ENCODE measurements around the gene COL4A4. TPM values are rescaled to one million over a fixed set of nuclear protein-coding genes. Genes with fewer than 3 reads are reported as not detected.
A peak's percentile ranks its signal among the peaks of the same experiment; 100 is the strongest.

COL4A4 gene
- total RNA-seq, 2 experiments from 2014 or later = not detected

DNA sequence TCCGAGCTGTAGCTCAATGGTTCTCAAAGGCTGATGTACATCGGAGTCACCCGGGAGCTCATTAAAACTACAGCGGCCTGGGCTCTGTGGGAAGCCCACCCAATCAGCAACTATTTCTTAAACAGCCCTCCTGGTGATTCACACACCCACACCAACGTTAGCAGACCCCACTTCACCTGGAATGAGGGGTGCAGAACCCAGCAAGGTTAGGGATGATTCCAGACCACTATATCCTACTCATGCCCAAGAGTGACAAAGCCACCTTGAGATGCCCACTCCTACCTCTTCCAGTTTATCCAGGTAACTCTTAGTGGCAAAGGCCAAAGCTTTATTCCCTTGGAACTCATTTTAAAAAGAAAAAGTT, 178.4 kb downstream of the COL4A4 start:
- no peak for ATAC-seq
- DNase-seq = no peak
- Mint-ChIP-seq H3K9me3 (no peaks in the 10 kb centered on the region), H3K4me1 (ENCODE audit: low read depth) (peaks cover 22% of the 10 kb centered on the region), H3K27me3 (no peaks in the 10 kb centered on the region), H3K4me3 (no peak overlapping the region), H3K27ac (no peak overlapping the region), H3K36me3 (ENCODE audit: low read depth) (peaks cover 8% of the 10 kb centered on the region)
- TF ChIP-seq, protein P1, sequence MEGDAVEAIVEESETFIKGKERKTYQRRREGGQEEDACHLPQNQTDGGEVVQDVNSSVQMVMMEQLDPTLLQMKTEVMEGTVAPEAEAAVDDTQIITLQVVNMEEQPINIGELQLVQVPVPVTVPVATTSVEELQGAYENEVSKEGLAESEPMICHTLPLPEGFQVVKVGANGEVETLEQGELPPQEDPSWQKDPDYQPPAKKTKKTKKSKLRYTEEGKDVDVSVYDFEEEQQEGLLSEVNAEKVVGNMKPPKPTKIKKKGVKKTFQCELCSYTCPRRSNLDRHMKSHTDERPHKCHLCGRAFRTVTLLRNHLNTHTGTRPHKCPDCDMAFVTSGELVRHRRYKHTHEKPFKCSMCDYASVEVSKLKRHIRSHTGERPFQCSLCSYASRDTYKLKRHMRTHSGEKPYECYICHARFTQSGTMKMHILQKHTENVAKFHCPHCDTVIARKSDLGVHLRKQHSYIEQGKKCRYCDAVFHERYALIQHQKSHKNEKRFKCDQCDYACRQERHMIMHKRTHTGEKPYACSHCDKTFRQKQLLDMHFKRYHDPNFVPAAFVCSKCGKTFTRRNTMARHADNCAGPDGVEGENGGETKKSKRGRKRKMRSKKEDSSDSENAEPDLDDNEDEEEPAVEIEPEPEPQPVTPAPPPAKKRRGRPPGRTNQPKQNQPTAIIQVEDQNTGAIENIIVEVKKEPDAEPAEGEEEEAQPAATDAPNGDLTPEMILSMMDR (IDR thresholded peaks at IDR 0.05) = peak; percentile 36
- intact Hi-C loops (cut with micrococcal nuclease) = loop anchor here (5.0 kb wide), 1 partner anchor 183 kb away; no protein-coding TSS in a partner anchor
- POLR2A ChIA-PET = interaction anchor here (1.9 kb wide), 1 partner anchor 150 kb away, joined by 13 read pairs; the partner anchor contains the start of gene RHBDD1
- CTCF ChIA-PET = interaction anchor here (0.6 to 2.9 kb wide), 10 partner anchors 9 to 188 kb away, joined by 3 to 24 read pairs (median 4); no protein-coding TSS in a partner anchor

DNA sequence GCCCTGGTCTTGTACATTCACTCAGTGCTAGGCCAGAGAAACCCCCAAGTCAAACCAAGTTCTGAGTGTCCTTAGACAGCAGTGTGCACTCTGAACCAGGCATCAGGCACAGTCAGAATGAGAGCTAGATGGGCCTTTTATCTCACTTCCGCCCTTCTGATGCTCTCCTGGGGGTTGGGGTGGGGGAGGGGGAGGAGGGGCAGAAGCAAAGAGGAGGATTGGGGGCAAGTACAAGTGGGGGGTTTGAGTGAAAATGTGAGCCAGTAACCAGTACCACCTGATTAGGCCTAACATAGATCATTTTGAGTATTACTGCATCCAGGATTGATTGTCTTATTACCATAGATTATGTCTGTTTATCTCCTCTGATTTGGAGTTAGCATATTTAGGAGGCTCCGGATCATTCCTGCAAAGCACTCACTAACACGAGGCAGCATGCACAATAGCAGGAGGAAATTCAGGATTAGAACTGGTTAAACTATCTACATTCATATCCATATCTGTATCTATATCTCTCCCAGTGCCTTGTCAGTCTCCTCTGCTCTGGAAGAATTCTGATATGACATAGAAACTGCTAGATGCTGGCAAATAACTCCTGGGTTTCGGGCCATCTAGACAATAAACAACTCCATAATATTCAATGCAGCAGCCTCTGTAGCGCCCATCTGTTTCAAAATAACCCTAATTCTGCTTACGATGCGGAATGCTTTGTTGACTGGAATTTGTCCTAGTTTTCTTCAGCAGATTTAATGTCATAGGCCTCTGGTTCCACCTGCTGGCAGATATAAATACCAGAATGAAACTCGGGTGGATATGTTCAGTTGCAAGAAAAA, 179.0 kb downstream of the COL4A4 start:
- no peaks in the 10 kb centered on the region for H3K27me3 Mint-ChIP-seq
- ATAC-seq (peak; percentile 97), DNase-seq (peak; percentile 57)
- H3K27ac Mint-ChIP-seq = peak overlapping the region; percentile 34
- H3K4me1 Mint-ChIP-seq (ENCODE audit: low read depth) = peaks cover 22% of the 10 kb centered on the region
- intact Hi-C loops (cut with micrococcal nuclease) = loop anchor here (5.0 kb wide), 2 partner anchors 148 to 183 kb away; partner anchors contain the start of gene RHBDD1
- no peak overlapping the region for H3K4me3 Mint-ChIP-seq
- ChIA-PET CTCF (interaction anchor here (0.6 to 2.9 kb wide), 12 partner anchors 9 to 770 kb away, joined by 3 to 24 read pairs (median 4); no protein-coding TSS in a partner anchor), POLR2A (interaction anchor here (1.9 kb wide), 1 partner anchor 149 kb away, joined by 13 read pairs; the partner anchor contains the start of gene RHBDD1)
- H3K36me3 Mint-ChIP-seq (ENCODE audit: low read depth) = peaks cover 8% of the 10 kb centered on the region
- TF ChIP-seq, protein P1 (IDR thresholded peaks at IDR 0.05) = peak; percentile 65
- H3K9me3 Mint-ChIP-seq = no peaks in the 10 kb centered on the region

DNA sequence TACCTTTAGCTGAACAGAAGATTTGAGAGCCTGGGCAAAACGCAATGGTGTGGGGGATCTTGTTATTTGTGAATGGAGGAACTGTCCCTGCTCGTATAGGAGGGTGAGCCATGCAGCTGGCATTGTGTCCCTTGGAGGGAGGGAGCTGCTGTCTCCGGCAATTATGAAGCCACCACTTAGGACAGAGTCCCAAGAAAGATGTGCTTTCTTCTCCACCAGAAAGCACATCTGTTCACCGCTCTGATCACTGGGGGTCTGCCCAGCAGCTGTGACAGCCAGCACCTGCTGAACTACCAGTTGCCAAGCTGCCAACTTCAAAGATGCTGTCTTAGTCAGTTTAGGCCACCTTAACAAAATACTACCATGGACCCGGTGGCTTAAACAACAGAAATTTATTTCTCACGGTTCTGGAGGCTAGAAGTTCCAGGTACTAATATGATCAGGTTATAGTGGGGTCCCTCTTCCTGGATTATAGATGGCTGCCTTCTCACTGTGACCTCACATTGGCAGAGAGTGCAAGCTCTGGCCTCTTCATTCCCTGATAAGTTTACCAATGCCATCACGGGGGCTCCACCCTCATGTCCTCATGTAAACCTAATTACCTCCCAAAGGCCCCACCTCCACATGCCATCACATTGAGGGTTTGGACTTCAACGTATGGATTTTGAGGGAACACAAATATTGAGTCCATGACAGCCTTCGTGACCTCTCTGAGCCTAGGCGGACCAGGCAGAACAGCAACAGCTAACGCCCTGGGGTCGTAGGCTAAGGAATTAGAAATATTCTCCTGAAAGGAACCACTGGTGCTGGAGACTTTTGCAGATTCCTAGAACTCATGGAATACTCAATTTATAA, 179.9 kb downstream of the COL4A4 start:
- TF ChIP-seq, protein P1 (IDR thresholded peaks at IDR 0.05) = no peak
- ChIA-PET POLR2A (interaction anchor here (0.7 to 1.9 kb wide), 2 partner anchors 148 to 342 kb away, joined by 3 to 13 read pairs; partner anchors contain the start of gene RHBDD1), CTCF (interaction anchor here (0.5 to 2.9 kb wide), 6 partner anchors 16 to 1095 kb away, joined by 3 to 24 read pairs (median 4); no protein-coding TSS in a partner anchor)
- intact Hi-C loops (cut with micrococcal nuclease) = loop anchor here (5.0 kb wide), 1 partner anchor 147 kb away; the partner anchor contains the start of gene RHBDD1
- Mint-ChIP-seq H3K27ac (peak overlapping the region; percentile 34), H3K36me3 (ENCODE audit: low read depth) (peaks cover 6% of the 10 kb centered on the region), H3K27me3 (no peaks in the 10 kb centered on the region), H3K9me3 (no peaks in the 10 kb centered on the region), H3K4me3 (no peak overlapping the region), H3K4me1 (ENCODE audit: low read depth) (peaks cover 22% of the 10 kb centered on the region)
- peak; percentile 22 for ATAC-seq
- DNase-seq = no peak

DNA sequence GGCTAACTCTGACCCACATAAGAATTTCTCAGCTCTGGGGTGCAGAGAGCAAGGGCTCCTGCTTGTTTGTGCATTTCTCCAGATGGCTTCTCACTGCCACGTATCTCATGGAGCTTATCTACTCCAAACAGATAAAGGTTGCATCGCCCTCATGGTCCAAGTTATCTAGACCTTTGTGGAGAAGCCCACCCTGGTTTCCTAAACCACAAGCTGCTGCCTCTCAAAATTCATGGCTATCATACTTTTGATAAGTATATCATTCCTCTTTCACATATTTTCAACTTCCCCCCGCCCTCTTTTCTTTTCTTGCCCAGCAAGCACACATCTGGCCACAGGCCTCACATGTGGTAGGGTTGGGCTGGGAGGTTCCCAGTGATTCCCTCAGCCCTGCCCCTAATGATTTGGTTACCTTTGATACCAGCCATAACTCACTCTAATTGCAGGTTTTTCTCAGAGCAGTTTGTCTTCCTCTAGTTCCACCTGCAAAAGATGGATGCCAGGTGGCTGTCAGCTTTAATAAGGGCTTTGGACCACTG, 182.1 kb downstream of the COL4A4 start:
- Mint-ChIP-seq H3K4me1 (ENCODE audit: low read depth) (peaks cover 32% of the 10 kb centered on the region), H3K4me3 (no peak overlapping the region), H3K9me3 (no peaks in the 10 kb centered on the region), H3K36me3 (ENCODE audit: low read depth) (peaks cover 7% of the 10 kb centered on the region), H3K27ac (no peak overlapping the region), H3K27me3 (no peaks in the 10 kb centered on the region)
- ATAC-seq (no peak), DNase-seq (no peak)
- ChIA-PET CTCF (interaction anchor here (0.7 to 1.2 kb wide), 2 partner anchors 8 to 168 kb away, joined by 3 read pairs; no protein-coding TSS in a partner anchor), POLR2A (no interaction called here)
- intact Hi-C loops (cut with micrococcal nuclease) = loop anchor here (5.0 kb wide), 1 partner anchor 145 kb away; the partner anchor contains the start of gene RHBDD1
- TF ChIP-seq, protein P1 (IDR thresholded peaks at IDR 0.05) = no peak

Data from activated CD8-positive, alpha-beta T cell treated with anti-CD3 and anti-CD28 coated beads for 36 hours (primary cell).